BE2C (cell line): ENCODE measurements around the gene OR14J1.
"Not testable (repeated sequence)": the region's sequence is repeated elsewhere in the genome, so short reads cannot be mapped to it uniquely, and the experiment has no call there.

ENCODE experiments used
- DNase-seq: peaks from one replicate; pipeline ENCODE4 v3.0.0-alpha.2; 2020
- H3K27me3 ChIP-seq: fragments of 250-450 bp; sonication (Bioruptor Pico); 2 replicates; pipeline ENCODE4 v1.5.1; 2020; ENCODE audit warnings: mild to moderate bottlenecking
- H3K36me3 ChIP-seq: fragments of 250-450 bp; sonication (Bioruptor Pico); 2 replicates; pipeline ENCODE4 v1.5.1; 2020; ENCODE audit warnings: mild to moderate bottlenecking
- H3K4me1 ChIP-seq: fragments of 250-450 bp; sonication (Bioruptor Pico); 2 replicates; pipeline ENCODE4 v1.5.1; 2020
- H3K4me3 ChIP-seq: 2 replicates; pipeline ENCODE4 v1.5.1; 2011; ENCODE audit warnings: low read depth, low read length
- H3K9me3 ChIP-seq: fragments of 250-450 bp; sonication (Bioruptor Pico); 2 replicates; pipeline ENCODE4 v1.5.1; 2020
- TF ChIP-seq, protein P1 (sequence below): IDR thresholded peaks from 2 replicates; pipeline ENCODE4 v1.5.1; 2012; ENCODE audit warnings: mild to moderate bottlenecking, low read depth, low read length

Gene OR14J1

DNA sequence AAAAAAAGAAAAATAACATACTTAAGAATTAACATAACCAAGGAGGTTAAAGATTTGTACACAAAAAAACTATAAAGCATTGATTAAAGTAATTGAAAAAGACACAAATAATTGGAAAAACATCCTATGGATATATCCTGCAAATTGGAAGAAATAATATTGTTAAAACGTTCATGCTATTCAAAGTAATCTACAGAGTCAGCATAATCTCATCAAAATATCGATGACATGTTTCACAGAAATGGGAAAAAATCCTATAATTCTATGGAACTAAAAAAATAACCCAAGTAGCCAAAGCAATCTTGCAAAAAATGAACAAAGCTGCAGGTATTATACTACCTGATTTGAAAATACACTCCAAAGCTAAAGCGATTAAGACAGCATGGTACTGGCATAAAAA lies 43.9 kb downstream of the OR14J1 start:
- no peaks in the 10 kb centered on the region for H3K27me3 ChIP-seq
- no peak overlapping the region for H3K4me3 ChIP-seq
- no peaks in the 10 kb centered on the region for H3K9me3 ChIP-seq
- DNase-seq: no peak
- H3K36me3 ChIP-seq: no peaks in the 10 kb centered on the region
- TF ChIP-seq, protein P1, sequence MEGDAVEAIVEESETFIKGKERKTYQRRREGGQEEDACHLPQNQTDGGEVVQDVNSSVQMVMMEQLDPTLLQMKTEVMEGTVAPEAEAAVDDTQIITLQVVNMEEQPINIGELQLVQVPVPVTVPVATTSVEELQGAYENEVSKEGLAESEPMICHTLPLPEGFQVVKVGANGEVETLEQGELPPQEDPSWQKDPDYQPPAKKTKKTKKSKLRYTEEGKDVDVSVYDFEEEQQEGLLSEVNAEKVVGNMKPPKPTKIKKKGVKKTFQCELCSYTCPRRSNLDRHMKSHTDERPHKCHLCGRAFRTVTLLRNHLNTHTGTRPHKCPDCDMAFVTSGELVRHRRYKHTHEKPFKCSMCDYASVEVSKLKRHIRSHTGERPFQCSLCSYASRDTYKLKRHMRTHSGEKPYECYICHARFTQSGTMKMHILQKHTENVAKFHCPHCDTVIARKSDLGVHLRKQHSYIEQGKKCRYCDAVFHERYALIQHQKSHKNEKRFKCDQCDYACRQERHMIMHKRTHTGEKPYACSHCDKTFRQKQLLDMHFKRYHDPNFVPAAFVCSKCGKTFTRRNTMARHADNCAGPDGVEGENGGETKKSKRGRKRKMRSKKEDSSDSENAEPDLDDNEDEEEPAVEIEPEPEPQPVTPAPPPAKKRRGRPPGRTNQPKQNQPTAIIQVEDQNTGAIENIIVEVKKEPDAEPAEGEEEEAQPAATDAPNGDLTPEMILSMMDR: no peak
- no peaks in the 10 kb centered on the region for H3K4me1 ChIP-seq

- not testable (repeated sequence) for H3K9me3 ChIP-seq, DNase-seq, H3K27me3 ChIP-seq, H3K36me3 ChIP-seq, H3K4me1 ChIP-seq, H3K4me3 ChIP-seq
These were observed 47.8 kb downstream of the OR14J1 start for GRCh38 chr6:29349348-29349747.

- no peaks in the 10 kb centered on the region for H3K36me3 ChIP-seq
- H3K4me1 ChIP-seq: no peaks in the 10 kb centered on the region
- DNase-seq: no peak
- no peaks in the 10 kb centered on the region for H3K27me3 ChIP-seq
- no peaks in the 10 kb centered on the region for H3K9me3 ChIP-seq
- TF ChIP-seq, protein P1: no peak
- no peak overlapping the region for H3K4me3 ChIP-seq
These were observed 53.5 kb downstream of the OR14J1 start for GRCh38 chr6:29354980-29355379.

DNA sequence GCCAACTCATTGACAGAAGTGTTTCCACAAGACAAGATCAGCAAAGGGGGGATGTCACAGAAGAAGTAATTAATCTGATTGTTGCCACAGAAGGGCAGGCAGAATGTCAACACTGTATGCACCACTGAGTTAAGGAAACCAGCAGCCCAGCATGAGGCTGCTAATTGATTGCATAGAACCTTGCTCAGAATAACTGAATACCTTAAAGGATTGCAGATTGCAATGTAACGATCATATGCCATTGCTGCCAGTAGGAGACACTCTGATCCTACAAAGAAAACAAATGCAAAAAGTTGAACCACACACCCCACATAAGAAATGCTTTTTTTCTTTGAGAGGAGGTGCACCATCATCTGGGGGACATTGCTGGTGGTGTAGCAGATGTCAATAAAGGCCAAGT lies 54.1 kb downstream of the OR14J1 start:
- Histone ChIP-seq H3K4me3 (no peak overlapping the region), H3K36me3 (no peaks in the 10 kb centered on the region), H3K4me1 (no peaks in the 10 kb centered on the region), H3K27me3 (no peaks in the 10 kb centered on the region), H3K9me3 (no peaks in the 10 kb centered on the region)
- no peak for DNase-seq
- TF ChIP-seq, protein P1: no peak
